ENCODE measurements around the gene RIN1. TPM values are rescaled to one million over a fixed set of nuclear protein-coding genes. Genes with fewer than 3 reads are reported as not detected.
"Not testable (repeated sequence)": the region's sequence is repeated elsewhere in the genome, so short reads cannot be mapped to it uniquely, and the experiment has no call there.

The RIN1 gene
- total and polyA plus RNA-seq, 2 donors (not counting 1 experiment from before 2014, with no cell fraction given) = 0.72 to 1.7 TPM

- 92% methylated on average over 17 of the region's 18 CpGs for WGBS (ENCODE audit: insufficient coverage)
- H3K27me3 Mint-ChIP-seq; H3K79me2 ChIP-seq (ENCODE audit: control insufficient read depth, insufficient read depth, low read length); H3K9ac ChIP-seq (ENCODE audit: low read length); H3K27ac Mint-ChIP-seq; H3K4me2 ChIP-seq (replicated peaks; ENCODE audit: low read depth, low read length, poor library complexity, severe bottlenecking); ATAC-seq (ENCODE audit: low read depth); H3K27me3 ChIP-seq (replicated peaks in 1 of 4; ENCODE audit: control extremely low read depth in 1 of 4, control insufficient read depth in 3 of 4, insufficient read depth in 4 of 4, low read length in 3 of 4); H3K9me3 ChIP-seq (ENCODE audit: control extremely low read depth in 1 of 3, control insufficient read depth in 2 of 3, insufficient read depth in 1 of 3, low read length in 2 of 3); H3K9me3 Mint-ChIP-seq (ENCODE audit: insufficient read depth); H3K36me3 ChIP-seq (replicated peaks in 1 of 2; ENCODE audit: control extremely low read depth in 1 of 2, control insufficient read depth in 1 of 2, extremely low read depth in 1 of 2, insufficient read depth in 2 of 2, low read length in 1 of 2); H4K20me1 ChIP-seq (ENCODE audit: control insufficient read depth, insufficient read depth, low read length, poor library complexity, severe bottlenecking); H3K4me3 Mint-ChIP-seq; H2AFZ ChIP-seq (ENCODE audit: insufficient read depth, low read depth, low read length, poor library complexity, severe bottlenecking); H3K4me3 ChIP-seq (ENCODE audit: control extremely low read depth in 1 of 5, extremely low read depth in 1 of 5, insufficient read depth in 1 of 5, low read depth in 2 of 5, low read length in 4 of 5); intact Hi-C loops (cut with micrococcal nuclease); H3K27ac ChIP-seq (ENCODE audit: low read length in 2 of 2); DNase-seq: not testable (repeated sequence)
- H3K4me1 ChIP-seq (ENCODE audit: control insufficient read depth in 2 of 2, insufficient read depth in 2 of 2, low read length in 2 of 2) = peaks cover 10 to 19% of the 10 kb centered on the region in 2 donors
- ChIA-PET CTCF (interaction anchor here (0.6 to 6.3 kb wide), 45 partner anchors 9 to 451 kb away, joined by 3 to 101 read pairs (median 6); partner anchors contain the start of genes ACTN3, B4GAT1, BRMS1 and FIBP), POLR2A (interaction anchor here (0.7 to 2.0 kb wide), 4 partner anchors 16 to 34 kb away, joined by 3 to 12 read pairs (median 7); partner anchors contain the start of genes BRMS1 and RIN1)
- peaks cover 26% of the 10 kb centered on the region for H3K4me1 Mint-ChIP-seq
Observed at GRCh38 chr11:66310803-66311440, 25.3 kb downstream of the RIN1 start.

DNA sequence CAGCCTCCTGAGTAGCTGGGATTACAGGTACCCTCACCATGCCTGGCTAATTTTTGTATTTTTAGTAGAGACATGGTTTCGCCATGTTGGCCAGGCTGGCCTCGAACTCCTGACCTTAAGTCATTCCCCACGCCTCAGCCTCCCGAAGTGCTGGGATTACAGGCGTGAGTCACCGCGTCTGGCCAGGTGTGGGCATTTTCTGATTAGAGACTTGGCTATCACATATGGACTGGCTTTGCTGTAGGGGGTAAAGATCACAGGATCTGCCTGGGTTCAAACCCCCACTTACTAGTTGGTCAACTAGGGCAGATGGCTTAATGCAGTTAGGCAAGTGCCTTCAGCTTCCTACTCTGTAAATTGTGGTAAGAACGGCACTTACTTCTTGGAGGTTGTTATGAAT is 25.9 kb downstream of the RIN1 start:
- WGBS (ENCODE audit: insufficient coverage) = 89% methylated on average over 6 of the region's 8 CpGs
- Histone ChIP-seq H4K20me1 (ENCODE audit: control insufficient read depth, insufficient read depth, low read length, poor library complexity, severe bottlenecking) (no peaks in the 10 kb centered on the region), H3K27ac (ENCODE audit: low read length in 2 of 2) (no peak overlapping the region), H3K27me3 (replicated peaks in 1 of 4; ENCODE audit: control extremely low read depth in 1 of 4, control insufficient read depth in 3 of 4, insufficient read depth in 4 of 4, low read length in 3 of 4) (no peaks in the 10 kb centered on the region), H3K4me1 (ENCODE audit: control insufficient read depth in 2 of 2, insufficient read depth in 2 of 2, low read length in 2 of 2) (peaks cover 10 to 19% of the 10 kb centered on the region in 2 donors), H2AFZ (ENCODE audit: insufficient read depth, low read depth, low read length, poor library complexity, severe bottlenecking) (no peak overlapping the region), H3K79me2 (ENCODE audit: control insufficient read depth, insufficient read depth, low read length) (no peaks in the 10 kb centered on the region), H3K36me3 (replicated peaks in 1 of 2; ENCODE audit: control extremely low read depth in 1 of 2, control insufficient read depth in 1 of 2, extremely low read depth in 1 of 2, insufficient read depth in 2 of 2, low read length in 1 of 2) (no peaks in the 10 kb centered on the region), H3K9ac (ENCODE audit: low read length) (no peak overlapping the region), H3K4me2 (replicated peaks; ENCODE audit: low read depth, low read length, poor library complexity, severe bottlenecking) (no peak overlapping the region), H3K4me3 (ENCODE audit: control extremely low read depth in 1 of 5, extremely low read depth in 1 of 5, insufficient read depth in 1 of 5, low read depth in 2 of 5, low read length in 4 of 5) (no peak overlapping the region), H3K9me3 (ENCODE audit: control extremely low read depth in 1 of 3, control insufficient read depth in 2 of 3, insufficient read depth in 1 of 3, low read length in 2 of 3) (no peaks in the 10 kb centered on the region)
- DNase-seq (no peak), ATAC-seq (ENCODE audit: low read depth) (no peak)
- ChIA-PET POLR2A (no interaction called here), CTCF (interaction anchor here (1.1 to 6.3 kb wide), 7 partner anchors 16 to 311 kb away, joined by 3 to 101 read pairs (median 44); partner anchors contain the start of genes B4GAT1 and BRMS1)
- H3K27ac Mint-ChIP-seq = no peak overlapping the region
- peaks cover 22% of the 10 kb centered on the region for H3K4me1 Mint-ChIP-seq
- peaks cover 3% of the 10 kb centered on the region for H3K27me3 Mint-ChIP-seq
- H3K4me3 Mint-ChIP-seq = no peak overlapping the region
- TF ChIP-seq, protein P1, sequence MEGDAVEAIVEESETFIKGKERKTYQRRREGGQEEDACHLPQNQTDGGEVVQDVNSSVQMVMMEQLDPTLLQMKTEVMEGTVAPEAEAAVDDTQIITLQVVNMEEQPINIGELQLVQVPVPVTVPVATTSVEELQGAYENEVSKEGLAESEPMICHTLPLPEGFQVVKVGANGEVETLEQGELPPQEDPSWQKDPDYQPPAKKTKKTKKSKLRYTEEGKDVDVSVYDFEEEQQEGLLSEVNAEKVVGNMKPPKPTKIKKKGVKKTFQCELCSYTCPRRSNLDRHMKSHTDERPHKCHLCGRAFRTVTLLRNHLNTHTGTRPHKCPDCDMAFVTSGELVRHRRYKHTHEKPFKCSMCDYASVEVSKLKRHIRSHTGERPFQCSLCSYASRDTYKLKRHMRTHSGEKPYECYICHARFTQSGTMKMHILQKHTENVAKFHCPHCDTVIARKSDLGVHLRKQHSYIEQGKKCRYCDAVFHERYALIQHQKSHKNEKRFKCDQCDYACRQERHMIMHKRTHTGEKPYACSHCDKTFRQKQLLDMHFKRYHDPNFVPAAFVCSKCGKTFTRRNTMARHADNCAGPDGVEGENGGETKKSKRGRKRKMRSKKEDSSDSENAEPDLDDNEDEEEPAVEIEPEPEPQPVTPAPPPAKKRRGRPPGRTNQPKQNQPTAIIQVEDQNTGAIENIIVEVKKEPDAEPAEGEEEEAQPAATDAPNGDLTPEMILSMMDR (IDR thresholded peaks at IDR 0.05) = no peak
- no peak for TF ChIP-seq EZH2 (IDR thresholded peaks at IDR 0.05; ENCODE audit: borderline replicate concordance, insufficient read depth, low read depth, low read length, poor library complexity, severe bottlenecking)
- H3K9me3 Mint-ChIP-seq (ENCODE audit: insufficient read depth) = no peaks in the 10 kb centered on the region
- intact Hi-C loops (cut with micrococcal nuclease) = no loop called here
